ENCODE results near the gene CELSR1. TPM values are rescaled to one million over a fixed set of nuclear protein-coding genes. Genes with fewer than 3 reads are reported as not detected.

Gene CELSR1
- total RNA-seq, 1 donor from 2014 or later = 27.6 TPM

GRCh38 chr22:46534177-46534776 is 3.1 kb downstream of the CELSR1 start:
- TF ChIP-seq EZH2 (IDR thresholded peaks at IDR 0.05; ENCODE audit: insufficient read depth, low read length) = no peak
- TF ChIP-seq CTCF (IDR thresholded peaks at IDR 0.05; ENCODE audit: insufficient read depth, low read depth, low read length) = no peak
- Mint-ChIP-seq H3K4me1 (ENCODE audit: low read depth, unreplicated experiment) (peaks cover 13% of the 10 kb centered on the region), H3K27me3 (ENCODE audit: low read depth, unreplicated experiment) (peaks cover 2% of the 10 kb centered on the region), H3K4me3 (ENCODE audit: unreplicated experiment) (peak overlapping the region; percentile 40), H3K27ac (ENCODE audit: unreplicated experiment) (no peak overlapping the region), H3K9me3 (ENCODE audit: unreplicated experiment) (peaks cover 10% of the 10 kb centered on the region), H3K36me3 (ENCODE audit: low read depth, unreplicated experiment) (peaks cover 28% of the 10 kb centered on the region)
- DNase-seq (ENCODE audit: low read depth) = no peak
- Histone ChIP-seq H3K4me2 (ENCODE audit: low read length) (no peak overlapping the region), H3K4me1 (ENCODE audit: insufficient read depth, low read length) (peaks cover 32% of the 10 kb centered on the region), H3K9ac (ENCODE audit: low read length) (no peak overlapping the region), H4K20me1 (ENCODE audit: insufficient read depth, low read length) (peaks cover 50% of the 10 kb centered on the region), H3K79me2 (ENCODE audit: insufficient read depth, low read length) (peaks cover 35% of the 10 kb centered on the region), H3K27ac (ENCODE audit: low read depth, low read length) (no peak overlapping the region), H3K36me3 (ENCODE audit: insufficient read depth, low read length) (no peaks in the 10 kb centered on the region), H2AFZ (ENCODE audit: low read depth, low read length) (no peak overlapping the region), H3K4me3 (ENCODE audit: insufficient read depth, low read depth, low read length) (no peak overlapping the region), H3K9me3 (ENCODE audit: insufficient read depth, low read depth, low read length) (peaks cover 17% of the 10 kb centered on the region), H3K27me3 (ENCODE audit: insufficient read depth, low read length) (no peaks in the 10 kb centered on the region)
- no peak for FAIRE-seq

GRCh38 chr22:46533070-46533833 is 4.2 kb downstream of the CELSR1 start:
- H3K27ac ChIP-seq (ENCODE audit: low read depth, low read length) = no peak overlapping the region
- Mint-ChIP-seq H3K9me3 (ENCODE audit: unreplicated experiment) (peaks cover 10% of the 10 kb centered on the region), H3K27me3 (ENCODE audit: low read depth, unreplicated experiment) (peaks cover 2% of the 10 kb centered on the region), H3K4me1 (ENCODE audit: low read depth, unreplicated experiment) (peaks cover 11% of the 10 kb centered on the region), H3K27ac (ENCODE audit: unreplicated experiment) (peak overlapping the region; percentile 31), H3K4me3 (ENCODE audit: unreplicated experiment) (peak overlapping the region; percentile 67), H3K36me3 (ENCODE audit: low read depth, unreplicated experiment) (peaks cover 28% of the 10 kb centered on the region)
- peak overlapping the region; percentile 61 for H3K4me2 ChIP-seq (ENCODE audit: low read length)
- peaks cover 17% of the 10 kb centered on the region for H3K9me3 ChIP-seq (ENCODE audit: insufficient read depth, low read depth, low read length)
- H4K20me1 ChIP-seq (ENCODE audit: insufficient read depth, low read length) = peaks cover 50% of the 10 kb centered on the region
- peaks cover 23% of the 10 kb centered on the region for H3K4me1 ChIP-seq (ENCODE audit: insufficient read depth, low read length)
- H3K36me3 ChIP-seq (ENCODE audit: insufficient read depth, low read length) = no peaks in the 10 kb centered on the region
- TF ChIP-seq EZH2 (IDR thresholded peaks at IDR 0.05; ENCODE audit: insufficient read depth, low read length) (no peak), CTCF (IDR thresholded peaks at IDR 0.05; ENCODE audit: insufficient read depth, low read depth, low read length) (no peak)
- H2AFZ ChIP-seq (ENCODE audit: low read depth, low read length) = no peak overlapping the region
- peak overlapping the region; percentile 23 for H3K4me3 ChIP-seq (ENCODE audit: insufficient read depth, low read depth, low read length)
- DNase-seq (ENCODE audit: low read depth) = no peak
- FAIRE-seq = no peak
- no peaks in the 10 kb centered on the region for H3K27me3 ChIP-seq (ENCODE audit: insufficient read depth, low read length)
- no peak overlapping the region for H3K9ac ChIP-seq (ENCODE audit: low read length)
- H3K79me2 ChIP-seq (ENCODE audit: insufficient read depth, low read length) = peaks cover 35% of the 10 kb centered on the region

- Histone ChIP-seq H3K9me3 (ENCODE audit: insufficient read depth, low read depth, low read length) (peaks cover 17% of the 10 kb centered on the region), H4K20me1 (ENCODE audit: insufficient read depth, low read length) (peaks cover 50% of the 10 kb centered on the region), H3K79me2 (ENCODE audit: insufficient read depth, low read length) (peaks cover 35% of the 10 kb centered on the region), H3K27ac (ENCODE audit: low read depth, low read length) (no peak overlapping the region), H3K4me2 (ENCODE audit: low read length) (peak overlapping the region; percentile 61), H3K4me3 (ENCODE audit: insufficient read depth, low read depth, low read length) (no peak overlapping the region), H3K4me1 (ENCODE audit: insufficient read depth, low read length) (peaks cover 25% of the 10 kb centered on the region), H2AFZ (ENCODE audit: low read depth, low read length) (no peak overlapping the region), H3K36me3 (ENCODE audit: insufficient read depth, low read length) (no peaks in the 10 kb centered on the region), H3K9ac (ENCODE audit: low read length) (no peak overlapping the region), H3K27me3 (ENCODE audit: insufficient read depth, low read length) (no peaks in the 10 kb centered on the region)
- TF ChIP-seq EZH2 (IDR thresholded peaks at IDR 0.05; ENCODE audit: insufficient read depth, low read length) (no peak), CTCF (IDR thresholded peaks at IDR 0.05; ENCODE audit: insufficient read depth, low read depth, low read length) (no peak)
- peaks cover 10% of the 10 kb centered on the region for H3K9me3 Mint-ChIP-seq (ENCODE audit: unreplicated experiment)
- FAIRE-seq = no peak
- H3K27me3 Mint-ChIP-seq (ENCODE audit: low read depth, unreplicated experiment) = peaks cover 2% of the 10 kb centered on the region
- H3K27ac Mint-ChIP-seq (ENCODE audit: unreplicated experiment) = peak overlapping the region; percentile 31
- peaks cover 28% of the 10 kb centered on the region for H3K36me3 Mint-ChIP-seq (ENCODE audit: low read depth, unreplicated experiment)
- DNase-seq (ENCODE audit: low read depth) = no peak
- peaks cover 19% of the 10 kb centered on the region for H3K4me1 Mint-ChIP-seq (ENCODE audit: low read depth, unreplicated experiment)
- H3K4me3 Mint-ChIP-seq (ENCODE audit: unreplicated experiment) = peak overlapping the region; percentile 67
These were observed 5.0 kb downstream of the CELSR1 start for GRCh38 chr22:46532416-46532815.
